HepG2 (cell line): ENCODE measurements around the gene MGMT. TPM values are rescaled to one million over a fixed set of nuclear protein-coding genes. Genes with fewer than 3 reads are reported as not detected.

ENCODE experiments used
- ATAC-seq: fragments of 200-7000 bp; cut with Tn5 transposase; 3 replicates; pipeline ENCODE4 v1.9.1; 2020; ENCODE audit warnings: mild to moderate bottlenecking, moderate library complexity
- BruUV-seq: library from RNA; stranded (reverse); fragments of 400-500 nt; replicated peaks from 2 replicates; lab custom pipeline; 2021; lab: Mats Ljungman, UMichigan
- CTCF ChIA-PET: fragments of 300-600 bp; formaldehyde crosslinking; extraction: SDS; loops from one replicate; lab custom pipeline; 2021; ENCODE audit warnings: low total read pairs, inconsistent platforms, low intra/inter-chr PET ratio; lab: Yijun Ruan, JAX
- POLR2A ChIA-PET: fragments of 350-600 bp; sonication (Branson Sonifier 250); formaldehyde crosslinking; loops from one replicate; lab custom pipeline; 2020; ENCODE audit warnings: antibody characterized with exemption, inconsistent platforms; lab: Yijun Ruan, JAX
- DNase-seq: peaks from one replicate; pipeline ENCODE4 v3.0.0-alpha.2; 2015; ENCODE audit warnings: low spot score
- FAIRE-seq: peaks from 3 replicates; lab custom pipeline; 2011; peaks lifted over from hg19 to GRCh38; lab: Jason Lieb, UNC
- H2AFZ ChIP-seq: one replicate; pipeline ENCODE4 v1.6.1; 2011; ENCODE audit warnings: low read length, inconsistent platforms
- H3K27ac ChIP-seq: fragments of 300-600 bp; 3 replicates; pipeline ENCODE4 v1.8.0; 2011; ENCODE audit warnings: mixed run types, mild to moderate bottlenecking, mixed read lengths, low read length, inconsistent platforms; ENCODE audit not compliant: insufficient read depth; ENCODE audit errors: extremely low read length
- H3K27me3 ChIP-seq, 2 experiments: fragments of 200-600 bp in 1 of 2; 2 replicates in 1 of 2; 3 replicates in 1 of 2; pipeline versions ENCODE4 v1.6.0 to v1.8.0; 2011; ENCODE audit warnings: low read length in 2 of 2, mild to moderate bottlenecking in 2 of 2, moderate library complexity in 2 of 2, inconsistent platforms in 1 of 2; ENCODE audit not compliant: insufficient read depth in 2 of 2, control insufficient read depth in 1 of 2
- H3K36me3 ChIP-seq, 2 experiments: fragments of 200-600 bp in 1 of 2; replicated peaks in 1 of 2; 2 replicates in 1 of 2; 3 replicates in 1 of 2; pipeline versions ENCODE4 v1.5.1 to v1.8.0; 2011; ENCODE audit warnings: low read length in 2 of 2, inconsistent platforms in 1 of 2; ENCODE audit not compliant: insufficient read depth in 2 of 2, control insufficient read depth in 1 of 2
- H3K4me1 ChIP-seq: 2 replicates; pipeline ENCODE4 v1.5.1; 2012; ENCODE audit warnings: low read length, inconsistent platforms; ENCODE audit not compliant: insufficient read depth
- H3K4me2 ChIP-seq: 2 replicates; pipeline ENCODE4 v1.6.0; 2011; ENCODE audit warnings: low read depth, low read length, inconsistent platforms
- H3K4me3 ChIP-seq, 3 experiments: fragments of 200-600 bp in 1 of 3; sonication (generic), shearing (Covaris generic) in 1 of 3; replicated peaks in 1 of 3; 2 replicates each; pipeline ENCODE4 v1.5.1; 2011 to 2016; ENCODE audit warnings: low read length in 3 of 3, inconsistent platforms in 2 of 3, low read depth in 2 of 3, mild to moderate bottlenecking in 2 of 3, control low read depth in 1 of 3, mixed read lengths in 1 of 3; ENCODE audit not compliant: insufficient read depth in 1 of 3
- H3K79me2 ChIP-seq: one replicate; pipeline ENCODE4 v1.6.1; 2011; ENCODE audit warnings: low read length, inconsistent platforms; ENCODE audit not compliant: insufficient read depth
- H3K9ac ChIP-seq: 2 replicates; pipeline ENCODE4 v1.6.0; 2011; ENCODE audit warnings: mild to moderate bottlenecking, low read depth, low read length, inconsistent platforms; ENCODE audit not compliant: insufficient read depth
- H3K9me3 ChIP-seq: 2 replicates; pipeline ENCODE4 v1.5.1; 2012; ENCODE audit warnings: mild to moderate bottlenecking, low read length
- H4K20me1 ChIP-seq: 2 replicates; pipeline ENCODE4 v1.6.0; 2011; ENCODE audit warnings: inconsistent platforms, mild to moderate bottlenecking, low read length, moderate library complexity; ENCODE audit not compliant: insufficient read depth
- ARNT ChIP-seq: fragments of 450-650 bp; IDR thresholded peaks from 2 replicates; pipeline ENCODE4 v1.6.1; 2017
- ATF7 ChIP-seq, 2 experiments: fragments of 450-650 bp in 1 of 2; sonication (generic) in 1 of 2; formaldehyde crosslinking in 1 of 2; IDR thresholded peaks; 2 replicates each; pipeline versions ENCODE4 v1.4.0 to v1.6.1; 2016 to 2020; ENCODE audit warnings: antibody characterized with exemption in 1 of 2, mild to moderate bottlenecking in 1 of 2, missing genetic modification reagents in 1 of 2
- DPF2 ChIP-seq: sonication (generic); formaldehyde crosslinking; IDR thresholded peaks from 2 replicates; pipeline ENCODE4 v1.4.0; 2020; ENCODE audit warnings: mild to moderate bottlenecking, low read depth, missing genetic modification reagents, borderline replicate concordance
- RXRA ChIP-seq: sonication (generic); formaldehyde crosslinking; IDR thresholded peaks from 2 replicates; pipeline ENCODE4 v1.5.1; 2020; ENCODE audit warnings: missing genetic modification reagents
- SIN3B ChIP-seq: fragments of 150-350 bp; IDR thresholded peaks from 2 replicates; pipeline ENCODE4 v1.6.1; 2014; ENCODE audit warnings: low read length
- THYN1 ChIP-seq: sonication (generic); formaldehyde crosslinking; IDR thresholded peaks from 2 replicates; pipeline ENCODE4 v1.8.1; 2023; ENCODE audit warnings: low read depth, mild to moderate bottlenecking, moderate library complexity, missing genetic modification reagents, borderline replicate concordance
- ZFP36L2 ChIP-seq: sonication (generic); formaldehyde crosslinking; IDR thresholded peaks from 2 replicates; pipeline ENCODE4 v1.4.0; 2020; ENCODE audit warnings: missing genetic modification reagents
- ZMYM2 ChIP-seq: sonication (generic); formaldehyde crosslinking; IDR thresholded peaks from 2 replicates; pipeline ENCODE4 v1.8.0; 2022; ENCODE audit warnings: mild to moderate bottlenecking, missing genetic modification reagents
- ZNF10 ChIP-seq: sonication (generic); formaldehyde crosslinking; IDR thresholded peaks from 2 replicates; pipeline ENCODE4 v1.4.0; 2020; ENCODE audit warnings: mild to moderate bottlenecking, low read depth, missing genetic modification reagents, borderline replicate concordance
- ZNF331 ChIP-seq: sonication (generic); formaldehyde crosslinking; IDR thresholded peaks from 2 replicates; pipeline ENCODE4 v1.4.0; 2020; ENCODE audit warnings: missing genetic modification reagents
- ZNF441 ChIP-seq: sonication (generic); formaldehyde crosslinking; IDR thresholded peaks from 2 replicates; pipeline ENCODE4 v1.7.0; 2021; ENCODE audit warnings: missing genetic modification reagents, borderline replicate concordance
- ZNF547 ChIP-seq: sonication (generic); formaldehyde crosslinking; IDR thresholded peaks from 2 replicates; pipeline ENCODE4 v1.5.1; 2020; ENCODE audit warnings: mild to moderate bottlenecking, missing genetic modification reagents
- ZNF629 ChIP-seq: sonication (generic); formaldehyde crosslinking; conservative IDR thresholded peaks from 2 replicates; pipeline ENCODE4 v1.5.0; 2020; ENCODE audit warnings: missing genetic modification reagents
- WGBS: methylation state at CpG from one replicate; pipeline ENCODE4 v1.1.6; 2017; ENCODE audit warnings: low lambda C conversion rate; 5-methylcytosine and 5-hydroxymethylcytosine counted together
- in situ Hi-C: cut with HindIII; loops from 2 replicates; pipeline ENCODE4 v1.10.0; 2017; ENCODE audit warnings: low pct_unique_long_range_greater_than_20kb; ENCODE audit not compliant: extremely low pct_ligation_motif_present
- intact Hi-C: fragments of 100-400 bp; cut with micrococcal nuclease; formaldehyde crosslinking; loops from one replicate; pipeline ENCODE4 v1.10.0; 2022; ENCODE audit not compliant: unreplicated experiment
- polyA plus RNA-seq, 8 experiments: library from polyadenylated mRNA; depleted of rRNA in 3 of 8; stranded (reverse) in 7 of 8; unstranded in 1 of 8; fragments of >200 nt; fragmentation: Illumina TruSeq in 4 of 8; extraction: Trizol in 4 of 8; gene quantifications; 2 replicates each; pipeline versions ENCODE4 v1.2.1 to v1.2.3, GENCODE V29; 2011 to 2016; ENCODE audit warnings: low read depth in 4 of 8, missing spikeins in 1 of 8, mixed read lengths in 1 of 8; ENCODE audit not compliant: insufficient read depth in 1 of 8
- total RNA-seq, 5 experiments: library from RNA; depleted of rRNA; stranded (reverse); fragments of >200 nt; fragmentation: Illumina TruSeq; extraction: Trizol; gene quantifications; 2 replicates each; pipeline ENCODE4 v1.2.3, GENCODE V29; 2016; ENCODE audit warnings: low read depth in 1 of 5
- TF ChIP-seq, protein P1 (sequence below): sonication (generic); formaldehyde crosslinking; IDR thresholded peaks from 2 replicates; pipeline ENCODE4 v1.8.1; 2023; ENCODE audit warnings: mild to moderate bottlenecking, missing genetic modification reagents, borderline replicate concordance
- TF ChIP-seq, protein P2 (sequence below): sonication (generic); formaldehyde crosslinking; IDR thresholded peaks from 2 replicates; pipeline ENCODE4 v1.4.0; 2020; ENCODE audit warnings: mild to moderate bottlenecking, low read depth, missing genetic modification reagents
- TF ChIP-seq, protein P3 (sequence below): sonication (generic); formaldehyde crosslinking; IDR thresholded peaks from 2 replicates; pipeline ENCODE4 v1.8.0; 2022; ENCODE audit warnings: missing genetic modification reagents, low read depth, mild to moderate bottlenecking, borderline replicate concordance

Gene MGMT
- total and polyA plus RNA-seq, 2 of the 13 experiments (the other 11 are each of a cell fraction or from before 2014, with no cell fraction given), result 12.0 to 19.5 TPM

- DNase-seq (no peak), ATAC-seq (no peak), FAIRE-seq (no peak)
- Histone ChIP-seq H3K79me2 (peaks cover 19% of the 10 kb centered on the region), H3K9me3 (peaks cover 29% of the 10 kb centered on the region), H4K20me1 (no peaks in the 10 kb centered on the region), H3K4me2 (no peak overlapping the region), H3K9ac (no peak overlapping the region), H3K4me3 (no peak overlapping the region), H3K4me1 (peaks cover 18% of the 10 kb centered on the region), H3K27me3 (no peaks in the 10 kb centered on the region), H2AFZ (no peak overlapping the region), H3K36me3 (no peaks in the 10 kb centered on the region), H3K27ac (no peak overlapping the region)
- intact Hi-C loops (no loop called here), in situ Hi-C loops (no loop called here)
- no peak for TF ChIP-seq ZNF331 (CRISPR knock-in tag)
- peak; percentile 71 for TF ChIP-seq ATF7 (IDR thresholded peaks at IDR 0.05)
- TF ChIP-seq ATF7 (CRISPR knock-in tag; IDR thresholded peaks at IDR 0.05), result no peak
- 41% methylated on average over 4 of the region's 4 CpGs for WGBS
- no TSS peak for BruUV-seq
- POLR2A ChIA-PET, result no interaction called here
- CTCF ChIA-PET, result no interaction called here
Observed at GRCh38 chr10:129505500-129506075, 38.5 kb downstream of the MGMT start.

GRCh38 chr10:129506101-129506797, 39.2 kb downstream of the MGMT start:
- ChIA-PET CTCF (no interaction called here), POLR2A (no interaction called here)
- FAIRE-seq (no peak), DNase-seq (no peak), ATAC-seq (no peak)
- BruUV-seq, result no TSS peak
- Histone ChIP-seq H3K27ac (no peak overlapping the region), H3K27me3 (no peaks in the 10 kb centered on the region), H3K9me3 (peaks cover 29% of the 10 kb centered on the region), H3K4me3 (no peak overlapping the region), H3K9ac (no peak overlapping the region), H3K4me2 (no peak overlapping the region), H3K36me3 (no peaks in the 10 kb centered on the region), H3K4me1 (peaks cover 11% of the 10 kb centered on the region), H3K79me2 (peaks cover 19% of the 10 kb centered on the region), H2AFZ (no peak overlapping the region), H4K20me1 (no peaks in the 10 kb centered on the region)
- TF ChIP-seq ZMYM2 (no peak), THYN1 (CRISPR knock-in tag) (no peak), SIN3B (no peak), ARNT (no peak), ZFP36L2 (no peak), ZNF10 (CRISPR knock-in tag) (no peak), ZNF441 (CRISPR knock-in tag) (no peak), RXRA (CRISPR knock-in tag) (no peak), ZNF547 (CRISPR knock-in tag) (no peak), ZNF629 (CRISPR knock-in tag) (no peak), DPF2 (CRISPR knock-in tag) (no peak)
- TF ChIP-seq, protein P1, sequence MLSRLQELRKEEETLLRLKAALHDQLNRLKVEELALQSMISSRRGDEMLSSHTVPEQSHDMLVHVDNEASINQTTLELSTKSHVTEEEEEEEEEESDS (CRISPR knock-in tag), result no peak
- TF ChIP-seq, protein P2, sequence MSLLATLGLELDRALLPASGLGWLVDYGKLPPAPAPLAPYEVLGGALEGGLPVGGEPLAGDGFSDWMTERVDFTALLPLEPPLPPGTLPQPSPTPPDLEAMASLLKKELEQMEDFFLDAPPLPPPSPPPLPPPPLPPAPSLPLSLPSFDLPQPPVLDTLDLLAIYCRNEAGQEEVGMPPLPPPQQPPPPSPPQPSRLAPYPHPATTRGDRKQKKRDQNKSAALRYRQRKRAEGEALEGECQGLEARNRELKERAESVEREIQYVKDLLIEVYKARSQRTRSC (CRISPR knock-in tag), result no peak
- TF ChIP-seq, protein P3, sequence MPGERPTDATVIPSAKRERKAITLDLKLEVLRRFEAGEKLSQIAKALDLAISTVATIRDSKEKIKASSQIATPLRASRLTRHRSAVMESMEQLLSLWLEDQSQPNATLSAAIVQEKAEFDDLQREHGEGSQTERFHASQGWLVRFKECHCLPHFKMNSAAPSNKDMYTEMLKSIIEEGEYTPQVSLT (CRISPR knock-in tag), result no peak
- in situ Hi-C loops, result no loop called here
- intact Hi-C loops, result no loop called here
- 71% methylated on average over 14 of the region's 14 CpGs for WGBS
